SK-N-SH treated with all-trans-retinoic acid at 6 μM for 48 hours (cell line): ENCODE measurements around the gene PRDM5.

Experiments used
- ATAC-seq: fragments of 200-7000 bp; cut with Tn5 transposase; 3 replicates; pipeline ENCODE4 v1.9.1; 2020; ENCODE audit warnings: mild to moderate bottlenecking, moderate library complexity
- ARNTL ChIP-seq: fragments of 450-650 bp; formaldehyde crosslinking; IDR thresholded peaks from 2 replicates; pipeline ENCODE4 v1.5.0; 2020; ENCODE audit warnings: low read depth, mild to moderate bottlenecking, moderate library complexity, borderline replicate concordance
- BACH2 ChIP-seq: fragments of 250-450 bp; sonication (Bioruptor Pico); IDR thresholded peaks from 2 replicates; pipeline ENCODE4 v1.9.0; 2021; ENCODE audit warnings: mild to moderate bottlenecking, borderline replicate concordance
- CSDC2 ChIP-seq: fragments of 250-450 bp; sonication (Bioruptor Pico); IDR thresholded peaks from 2 replicates; pipeline ENCODE4 v1.5.0; 2020; ENCODE audit warnings: mild to moderate bottlenecking, moderate library complexity
- ESRRG ChIP-seq: fragments of 250-450 bp; sonication (Bioruptor Pico); IDR thresholded peaks from 2 replicates; pipeline ENCODE4 v1.6.1; 2021; ENCODE audit warnings: mild to moderate bottlenecking
- ISL1 ChIP-seq: fragments of 250-450 bp; sonication (Bioruptor Pico); IDR thresholded peaks from 2 replicates; pipeline ENCODE4 v2.1.2; 2022; ENCODE audit warnings: mild to moderate bottlenecking, moderate library complexity
- PPARA ChIP-seq: fragments of 250-450 bp; sonication (Bioruptor Pico); IDR thresholded peaks from 2 replicates; pipeline ENCODE4 v1.5.0; 2020; ENCODE audit warnings: mild to moderate bottlenecking, borderline replicate concordance
- TCF4 ChIP-seq: fragments of 250-450 bp; sonication (Bioruptor Pico); IDR thresholded peaks from 2 replicates; pipeline ENCODE4 v1.8.0; 2021; ENCODE audit warnings: mild to moderate bottlenecking, moderate library complexity, borderline replicate concordance
- TOX ChIP-seq: fragments of 250-450 bp; sonication (Bioruptor Pico); IDR thresholded peaks from 2 replicates; pipeline ENCODE4 v1.8.0; 2021; ENCODE audit warnings: mild to moderate bottlenecking, moderate library complexity, borderline replicate concordance
- ZC3H10 ChIP-seq: fragments of 250-450 bp; sonication (Bioruptor Pico); IDR thresholded peaks from 2 replicates; pipeline ENCODE4 v1.5.1; 2021; ENCODE audit warnings: mild to moderate bottlenecking, moderate library complexity
- ZNF70 ChIP-seq: fragments of 450-650 bp; formaldehyde crosslinking; IDR thresholded peaks from 2 replicates; pipeline ENCODE4 v1.5.0; 2020; ENCODE audit warnings: mild to moderate bottlenecking, moderate library complexity
- ZNF8 ChIP-seq: fragments of 450-650 bp; formaldehyde crosslinking; IDR thresholded peaks from 2 replicates; pipeline ENCODE4 v1.5.0; 2020; ENCODE audit warnings: mild to moderate bottlenecking, moderate library complexity
- TF ChIP-seq, protein P1 (sequence below): fragments of 250-450 bp; sonication (Bioruptor Pico); IDR thresholded peaks from 2 replicates; pipeline ENCODE4 v1.8.0; 2020; ENCODE audit warnings: mild to moderate bottlenecking, moderate library complexity, borderline replicate concordance
- TF ChIP-seq, protein P2 (sequence below): fragments of 250-450 bp; sonication (Bioruptor Pico); IDR thresholded peaks from 2 replicates; pipeline ENCODE4 v1.8.0; 2021; ENCODE audit warnings: low read depth, mild to moderate bottlenecking, moderate library complexity, borderline replicate concordance
- TF ChIP-seq, protein P3 (sequence below): fragments of 250-450 bp; sonication (Bioruptor Pico); IDR thresholded peaks from 2 replicates; pipeline ENCODE4 v1.5.0; 2020; ENCODE audit warnings: mild to moderate bottlenecking, moderate library complexity
- TF ChIP-seq, protein P4 (sequence below): fragments of 250-450 bp; sonication (Bioruptor Pico); IDR thresholded peaks from 2 replicates; pipeline ENCODE4 v1.5.1; 2021; ENCODE audit warnings: mild to moderate bottlenecking, moderate library complexity

The PRDM5 gene

DNA sequence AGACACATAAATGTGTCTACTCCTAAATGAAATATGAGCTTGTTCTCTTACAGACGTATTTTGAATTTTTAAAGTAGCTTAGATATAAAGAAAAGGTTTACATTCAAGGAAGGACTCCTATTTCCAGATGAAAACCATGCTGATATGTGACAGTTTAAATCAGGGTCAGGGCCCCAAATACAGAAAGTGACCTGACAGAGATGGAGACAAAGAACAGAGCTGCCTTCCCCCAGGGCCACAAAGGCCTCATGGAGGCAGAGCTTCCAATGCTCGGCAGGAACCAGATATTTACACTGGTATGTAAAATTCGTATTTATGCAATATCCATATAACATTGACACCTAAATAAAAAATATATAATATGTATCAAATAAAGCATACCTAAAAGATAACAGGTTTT, 124.0 kb downstream of the PRDM5 start:
- ATAC-seq: no peak
- no peak for TF ChIP-seq ESRRG (CRISPR knock-in tag)
- TF ChIP-seq, protein P1, sequence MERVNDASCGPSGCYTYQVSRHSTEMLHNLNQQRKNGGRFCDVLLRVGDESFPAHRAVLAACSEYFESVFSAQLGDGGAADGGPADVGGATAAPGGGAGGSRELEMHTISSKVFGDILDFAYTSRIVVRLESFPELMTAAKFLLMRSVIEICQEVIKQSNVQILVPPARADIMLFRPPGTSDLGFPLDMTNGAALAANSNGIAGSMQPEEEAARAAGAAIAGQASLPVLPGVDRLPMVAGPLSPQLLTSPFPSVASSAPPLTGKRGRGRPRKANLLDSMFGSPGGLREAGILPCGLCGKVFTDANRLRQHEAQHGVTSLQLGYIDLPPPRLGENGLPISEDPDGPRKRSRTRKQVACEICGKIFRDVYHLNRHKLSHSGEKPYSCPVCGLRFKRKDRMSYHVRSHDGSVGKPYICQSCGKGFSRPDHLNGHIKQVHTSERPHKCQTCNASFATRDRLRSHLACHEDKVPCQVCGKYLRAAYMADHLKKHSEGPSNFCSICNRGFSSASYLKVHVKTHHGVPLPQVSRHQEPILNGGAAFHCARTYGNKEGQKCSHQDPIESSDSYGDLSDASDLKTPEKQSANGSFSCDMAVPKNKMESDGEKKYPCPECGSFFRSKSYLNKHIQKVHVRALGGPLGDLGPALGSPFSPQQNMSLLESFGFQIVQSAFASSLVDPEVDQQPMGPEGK (CRISPR knock-in tag): no peak
- no peak for TF ChIP-seq ZC3H10 (CRISPR knock-in tag)
- TF ChIP-seq TOX (CRISPR knock-in tag): no peak
- TF ChIP-seq, protein P2, sequence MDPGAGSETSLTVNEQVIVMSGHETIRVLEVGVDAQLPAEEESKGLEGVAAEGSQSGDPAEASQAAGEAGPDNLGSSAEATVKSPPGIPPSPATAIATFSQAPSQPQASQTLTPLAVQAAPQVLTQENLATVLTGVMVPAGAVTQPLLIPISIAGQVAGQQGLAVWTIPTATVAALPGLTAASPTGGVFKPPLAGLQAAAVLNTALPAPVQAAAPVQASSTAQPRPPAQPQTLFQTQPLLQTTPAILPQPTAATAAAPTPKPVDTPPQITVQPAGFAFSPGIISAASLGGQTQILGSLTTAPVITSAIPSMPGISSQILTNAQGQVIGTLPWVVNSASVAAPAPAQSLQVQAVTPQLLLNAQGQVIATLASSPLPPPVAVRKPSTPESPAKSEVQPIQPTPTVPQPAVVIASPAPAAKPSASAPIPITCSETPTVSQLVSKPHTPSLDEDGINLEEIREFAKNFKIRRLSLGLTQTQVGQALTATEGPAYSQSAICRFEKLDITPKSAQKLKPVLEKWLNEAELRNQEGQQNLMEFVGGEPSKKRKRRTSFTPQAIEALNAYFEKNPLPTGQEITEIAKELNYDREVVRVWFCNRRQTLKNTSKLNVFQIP: no peak
- no peak for TF ChIP-seq CSDC2
- no peak for TF ChIP-seq ZNF8
- TF ChIP-seq TCF4: no peak
- TF ChIP-seq, protein P3, sequence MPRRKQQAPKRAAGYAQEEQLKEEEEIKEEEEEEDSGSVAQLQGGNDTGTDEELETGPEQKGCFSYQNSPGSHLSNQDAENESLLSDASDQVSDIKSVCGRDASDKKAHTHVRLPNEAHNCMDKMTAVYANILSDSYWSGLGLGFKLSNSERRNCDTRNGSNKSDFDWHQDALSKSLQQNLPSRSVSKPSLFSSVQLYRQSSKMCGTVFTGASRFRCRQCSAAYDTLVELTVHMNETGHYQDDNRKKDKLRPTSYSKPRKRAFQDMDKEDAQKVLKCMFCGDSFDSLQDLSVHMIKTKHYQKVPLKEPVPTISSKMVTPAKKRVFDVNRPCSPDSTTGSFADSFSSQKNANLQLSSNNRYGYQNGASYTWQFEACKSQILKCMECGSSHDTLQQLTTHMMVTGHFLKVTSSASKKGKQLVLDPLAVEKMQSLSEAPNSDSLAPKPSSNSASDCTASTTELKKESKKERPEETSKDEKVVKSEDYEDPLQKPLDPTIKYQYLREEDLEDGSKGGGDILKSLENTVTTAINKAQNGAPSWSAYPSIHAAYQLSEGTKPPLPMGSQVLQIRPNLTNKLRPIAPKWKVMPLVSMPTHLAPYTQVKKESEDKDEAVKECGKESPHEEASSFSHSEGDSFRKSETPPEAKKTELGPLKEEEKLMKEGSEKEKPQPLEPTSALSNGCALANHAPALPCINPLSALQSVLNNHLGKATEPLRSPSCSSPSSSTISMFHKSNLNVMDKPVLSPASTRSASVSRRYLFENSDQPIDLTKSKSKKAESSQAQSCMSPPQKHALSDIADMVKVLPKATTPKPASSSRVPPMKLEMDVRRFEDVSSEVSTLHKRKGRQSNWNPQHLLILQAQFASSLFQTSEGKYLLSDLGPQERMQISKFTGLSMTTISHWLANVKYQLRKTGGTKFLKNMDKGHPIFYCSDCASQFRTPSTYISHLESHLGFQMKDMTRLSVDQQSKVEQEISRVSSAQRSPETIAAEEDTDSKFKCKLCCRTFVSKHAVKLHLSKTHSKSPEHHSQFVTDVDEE: no peak
- no peak for TF ChIP-seq ISL1 (CRISPR knock-in tag)
- TF ChIP-seq ARNTL (CRISPR knock-in tag): no peak
- TF ChIP-seq BACH2 (CRISPR knock-in tag): no peak

DNA sequence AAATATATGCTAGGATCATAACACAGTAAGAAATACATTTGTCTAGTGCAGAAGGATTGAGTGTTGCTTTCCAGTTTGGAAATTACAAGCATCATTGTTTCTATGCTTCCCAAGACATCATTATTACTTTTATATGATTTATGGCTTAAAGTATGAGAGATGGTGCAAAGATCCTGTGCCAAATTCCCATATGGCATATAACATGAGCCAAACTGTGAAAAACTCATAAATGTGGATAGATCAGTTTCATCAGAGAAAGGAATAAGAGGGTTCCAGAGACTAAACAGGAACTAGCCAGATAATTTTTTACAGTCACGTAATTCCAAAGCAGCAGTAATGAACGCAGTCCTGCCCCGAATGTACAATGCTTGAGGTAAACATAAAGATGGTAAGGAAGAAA, 126.3 kb downstream of the PRDM5 start:
- ATAC-seq: no peak
- TF ChIP-seq TOX (CRISPR knock-in tag) (no peak), ZNF70 (CRISPR knock-in tag) (no peak), ISL1 (CRISPR knock-in tag) (no peak), PPARA (CRISPR knock-in tag) (no peak)
- TF ChIP-seq, protein P3: no peak
- TF ChIP-seq, protein P2: no peak
- TF ChIP-seq, all 23 proteins: peak for 0

DNA sequence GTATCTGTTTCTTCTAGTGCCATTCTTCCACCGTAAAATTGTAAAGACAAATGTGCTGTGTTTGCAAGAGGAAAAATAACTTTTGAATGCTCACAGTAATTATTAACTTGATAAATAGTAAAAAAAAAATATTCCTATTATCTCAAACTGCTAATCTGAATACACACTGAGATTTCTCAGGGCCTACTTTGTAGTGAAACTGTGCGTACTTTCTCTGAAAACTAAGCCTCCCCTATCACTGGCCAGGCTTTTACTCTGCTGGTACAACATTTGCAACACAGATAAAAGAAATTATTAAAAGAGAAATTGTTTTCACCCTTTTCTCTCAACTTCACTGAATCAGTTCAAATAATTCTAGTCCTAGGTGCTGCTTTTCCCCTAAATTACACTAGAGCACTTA, 137.3 kb downstream of the PRDM5 start:
- TF ChIP-seq, protein P1 (CRISPR knock-in tag): no peak
- TF ChIP-seq ZC3H10 (CRISPR knock-in tag) (no peak), ZNF70 (CRISPR knock-in tag) (no peak), PPARA (CRISPR knock-in tag) (no peak)
- TF ChIP-seq, protein P3: no peak
- TF ChIP-seq, protein P2: no peak
- TF ChIP-seq, protein P4, sequence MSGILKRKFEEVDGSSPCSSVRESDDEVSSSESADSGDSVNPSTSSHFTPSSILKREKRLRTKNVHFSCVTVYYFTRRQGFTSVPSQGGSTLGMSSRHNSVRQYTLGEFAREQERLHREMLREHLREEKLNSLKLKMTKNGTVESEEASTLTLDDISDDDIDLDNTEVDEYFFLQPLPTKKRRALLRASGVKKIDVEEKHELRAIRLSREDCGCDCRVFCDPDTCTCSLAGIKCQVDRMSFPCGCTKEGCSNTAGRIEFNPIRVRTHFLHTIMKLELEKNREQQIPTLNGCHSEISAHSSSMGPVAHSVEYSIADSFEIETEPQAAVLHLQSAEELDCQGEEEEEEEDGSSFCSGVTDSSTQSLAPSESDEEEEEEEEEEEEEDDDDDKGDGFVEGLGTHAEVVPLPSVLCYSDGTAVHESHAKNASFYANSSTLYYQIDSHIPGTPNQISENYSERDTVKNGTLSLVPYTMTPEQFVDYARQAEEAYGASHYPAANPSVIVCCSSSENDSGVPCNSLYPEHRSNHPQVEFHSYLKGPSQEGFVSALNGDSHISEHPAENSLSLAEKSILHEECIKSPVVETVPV (CRISPR knock-in tag): no peak

More for the DNA sequence above, 137.3 kb downstream of the PRDM5 start:
- no peak for ATAC-seq
